ENCODE measurements around the gene OGFR.

DNA sequence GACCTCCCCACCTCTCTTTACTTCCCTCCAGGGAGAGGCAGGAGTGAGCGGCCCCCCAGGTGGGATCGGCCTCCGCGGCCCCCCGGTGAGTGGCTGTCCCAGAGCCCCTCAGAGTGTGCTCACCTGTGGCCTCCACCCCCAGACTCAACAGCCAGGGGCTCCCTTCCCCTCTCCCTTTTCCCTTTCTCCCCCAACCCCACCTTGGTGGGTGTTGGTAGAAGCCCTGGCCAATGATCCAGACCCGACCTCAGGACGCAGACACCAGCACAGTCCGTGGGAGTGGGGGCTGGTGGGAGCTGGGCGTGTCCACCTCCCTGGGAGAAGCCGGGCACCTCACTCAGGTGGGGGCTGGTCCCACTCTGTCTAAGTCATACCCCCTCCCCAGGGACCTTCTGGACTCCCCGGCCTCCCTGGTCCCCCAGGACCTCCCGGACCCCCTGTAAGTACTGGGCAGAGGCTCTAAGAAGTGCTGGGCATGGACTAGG lies 17.1 kb downstream of the OGFR start:
- TF ChIP-seq EZH2 (IDR thresholded peaks at IDR 0.05; ENCODE audit: insufficient read depth, poor library complexity, severe bottlenecking) (no peak), EZH2phosphoT487 (IDR thresholded peaks at IDR 0.05; ENCODE audit: insufficient read depth, low read depth) (no peak)
